Tibial nerve (tissue), 4 donors: Measurements from ENCODE around the gene NTRK1. TPM values are rescaled to one million over a fixed set of nuclear protein-coding genes. Genes with fewer than 3 reads are reported as not detected.

Experiments
- DNase-seq, 2 donors: peaks; one replicate each; pipeline ENCODE4 v3.0.0-alpha.2; 2019; ENCODE audit warnings: low spot score in 2 of 2
- H3K27ac ChIP-seq, 4 donors: fragments of 200-600 bp; sonication (generic) in 3 of 4; one replicate each; pipeline ENCODE4 v1.5.1; 2017 to 2019; ENCODE audit warnings: mild to moderate bottlenecking in 1 of 4
- H3K27me3 ChIP-seq, 2 donors: fragments of 200-600 bp; sonication (generic) in 1 of 2; one replicate each; pipeline versions ENCODE4 v1.5.1 to v1.6.0; 2017 to 2019
- H3K36me3 ChIP-seq, 3 donors: fragments of 200-600 bp; sonication (generic); one replicate each; pipeline ENCODE4 v1.5.1; 2018 to 2019
- H3K4me1 ChIP-seq, 4 donors: fragments of 200-600 bp; sonication (generic) in 3 of 4; one replicate each; pipeline ENCODE4 v1.5.1; 2017 to 2019
- H3K4me3 ChIP-seq, 4 donors: fragments of 200-600 bp; sonication (generic) in 3 of 4; one replicate each; pipeline ENCODE4 v1.5.1; 2017 to 2019; ENCODE audit warnings: mild to moderate bottlenecking in 1 of 4, moderate library complexity in 1 of 4
- H3K9me3 ChIP-seq, 4 donors: fragments of 200-600 bp; sonication (generic) in 3 of 4; one replicate each; pipeline ENCODE4 v1.5.1; 2017 to 2019
- CTCF ChIP-seq, 5 experiments: fragments of 200-600 bp in 3 of 5; fragments of 450-650 bp in 2 of 5; sonication (generic) in 3 of 5; IDR thresholded peaks; one replicate each; pipeline ENCODE4 v1.5.1; 2016 to 2019; ENCODE audit warnings: antibody characterized with exemption in 5 of 5, mild to moderate bottlenecking in 3 of 5, moderate library complexity in 2 of 5
- EP300 ChIP-seq, 2 donors: sonication (generic); formaldehyde crosslinking; IDR thresholded peaks; one replicate each; pipeline ENCODE4 v1.6.1; 2017; ENCODE audit warnings: antibody characterized with exemption in 2 of 2, mild to moderate bottlenecking in 1 of 2
- POLR2A ChIP-seq, 2 donors: fragments of 450-650 bp; IDR thresholded peaks; one replicate each; pipeline ENCODE4 v1.6.1; 2017; ENCODE audit warnings: antibody characterized with exemption in 2 of 2, mild to moderate bottlenecking in 2 of 2, moderate library complexity in 2 of 2
- WGBS, 2 donors: methylation state at CpG; one replicate each; pipeline ENCODE4 v1.1.5; 2018; 5-methylcytosine and 5-hydroxymethylcytosine counted together
- total RNA-seq, 4 donors: library from RNA; depleted of rRNA; stranded (reverse); fragments of >200 nt; gene quantifications; one replicate each; pipeline ENCODE4 v1.1.0, GENCODE V29; 2016

Gene NTRK1
- total RNA-seq, 4 donors from 2014 or later = 0.22 to 0.42 (median 0.39) TPM; not detected in 1

- Histone ChIP-seq H3K27ac (peak overlapping the region in 2 of 4 donors; percentile 6 to 50), H3K4me3 (no peak overlapping the region), H3K9me3 (no peaks in the 10 kb centered on the region), H3K36me3 (peaks cover 0 to 32% (median 0%) of the 10 kb centered on the region in 3 donors), H3K27me3 (peaks cover 0 to 14% of the 10 kb centered on the region in 2 donors), H3K4me1 (peaks cover 0 to 100% (median 40%) of the 10 kb centered on the region in 4 donors)
- WGBS, 2 donors = 70 to 73% methylated on average over 7 to 16 of the region's 16 CpGs
- TF ChIP-seq POLR2A (IDR thresholded peaks at IDR 0.05) (no peak), EP300 (IDR thresholded peaks at IDR 0.05) (no peak), CTCF (IDR thresholded peaks at IDR 0.05) (no peak)
- DNase-seq = no peak
These were observed 44.5 kb downstream of the NTRK1 start for GRCh38 chr1:156905176-156905575.

- Histone ChIP-seq H3K4me1 (peaks cover 0 to 100% (median 37%) of the 10 kb centered on the region in 4 donors), H3K4me3 (no peak overlapping the region), H3K36me3 (peaks cover 0 to 32% (median 0%) of the 10 kb centered on the region in 3 donors), H3K27me3 (peaks cover 0 to 14% of the 10 kb centered on the region in 2 donors), H3K27ac (peak overlapping the region in 2 of 4 donors; percentile 6 to 50), H3K9me3 (no peaks in the 10 kb centered on the region)
- 40 to 50% methylated on average over 4 of the region's 4 CpGs for WGBS, 2 donors
- no peak for TF ChIP-seq CTCF (IDR thresholded peaks at IDR 0.05)
- TF ChIP-seq POLR2A (IDR thresholded peaks at IDR 0.05) = no peak
- TF ChIP-seq EP300 (IDR thresholded peaks at IDR 0.05) = no peak
- DNase-seq = no peak
These were observed 45.0 kb downstream of the NTRK1 start for GRCh38 chr1:156905651-156906050.

- no peaks in the 10 kb centered on the region for H3K9me3 ChIP-seq
- H3K27me3 ChIP-seq = peaks cover 0 to 14% of the 10 kb centered on the region in 2 donors
- H3K36me3 ChIP-seq = peaks cover 0 to 32% (median 0%) of the 10 kb centered on the region in 3 donors
- H3K27ac ChIP-seq = peak overlapping the region in 2 of 4 donors; percentile 28 to 52
- no peak overlapping the region for H3K4me3 ChIP-seq
- no peak for TF ChIP-seq POLR2A (IDR thresholded peaks at IDR 0.05)
- no peak for TF ChIP-seq EP300 (IDR thresholded peaks at IDR 0.05)
- TF ChIP-seq CTCF (IDR thresholded peaks at IDR 0.05) = no peak
- H3K4me1 ChIP-seq = peaks cover 0 to 95% (median 33%) of the 10 kb centered on the region in 4 donors
- no peak for DNase-seq
- 90 to 96% methylated on average over 15 to 16 of the region's 16 CpGs for WGBS, 2 donors
These were observed 45.7 kb downstream of the NTRK1 start for GRCh38 chr1:156906206-156906906.

GRCh38 chr1:156908541-156908940, 47.9 kb downstream of the NTRK1 start:
- no peak overlapping the region for H3K4me3 ChIP-seq
- H3K27ac ChIP-seq = no peak overlapping the region
- TF ChIP-seq POLR2A (IDR thresholded peaks at IDR 0.05) (no peak), CTCF (IDR thresholded peaks at IDR 0.05) (no peak), EP300 (IDR thresholded peaks at IDR 0.05) (no peak)
- H3K4me1 ChIP-seq = peaks cover 0 to 73% (median 14%) of the 10 kb centered on the region in 4 donors
- 43 to 49% methylated on average over 24 of the region's 29 CpGs for WGBS, 2 donors
- no peaks in the 10 kb centered on the region for H3K9me3 ChIP-seq
- DNase-seq = no peak
- peaks cover 0 to 49% (median 0%) of the 10 kb centered on the region in 3 donors for H3K36me3 ChIP-seq
- H3K27me3 ChIP-seq = peaks cover 0 to 14% of the 10 kb centered on the region in 2 donors

GRCh38 chr1:156908955-156909354, 48.3 kb downstream of the NTRK1 start:
- no peaks in the 10 kb centered on the region for H3K9me3 ChIP-seq
- H3K36me3 ChIP-seq = peaks cover 0 to 53% (median 0%) of the 10 kb centered on the region in 3 donors
- peaks cover 0 to 14% of the 10 kb centered on the region in 2 donors for H3K27me3 ChIP-seq
- 53 to 59% methylated on average over 10 of the region's 10 CpGs for WGBS, 2 donors
- DNase-seq = no peak
- no peak overlapping the region for H3K27ac ChIP-seq
- H3K4me3 ChIP-seq = no peak overlapping the region
- H3K4me1 ChIP-seq = peaks cover 0 to 69% (median 11%) of the 10 kb centered on the region in 4 donors
- no peak for TF ChIP-seq EP300 (IDR thresholded peaks at IDR 0.05)
- TF ChIP-seq POLR2A (IDR thresholded peaks at IDR 0.05) = no peak
- TF ChIP-seq CTCF (IDR thresholded peaks at IDR 0.05) = no peak
